Peyer's patch (tissue), 4 donors: Measurements from ENCODE around the gene UBE2H. TPM values are rescaled to one million over a fixed set of nuclear protein-coding genes. Genes with fewer than 3 reads are reported as not detected.

Experiments used
- small RNA-seq, 2 donors: library from RNA; depleted of rRNA; stranded (forward); fragments of <200 nt; gene quantifications; one replicate each; pipeline ENCODE3, GENCODE V24; 2016
- total RNA-seq, 4 donors: library from RNA; depleted of rRNA; stranded (reverse); fragments of >200 nt; gene quantifications; one replicate each; pipeline ENCODE4 v1.1.0, GENCODE V29; 2016

UBE2H gene
- total RNA-seq, 4 donors from 2014 or later, result 33.5 to 59.4 (median 51.4) TPM

Small RNA genes within 50 kb of the gene (small RNA-seq; reads per million reads assigned to genes)
- 0 reads per million in 2 donors for gene RF00019

Other genes with a start within 250 kb of the UBE2H start
- 10 to 100 TPM in 2 of 4 donors, 1 to 10 TPM in 2; 3.8 to 11.9 (median 8.1) TPM for gene ZC3HC1, start 98.4 kb upstream of the UBE2H start, total RNA-seq
- 10 to 100 TPM; 16.5 to 25.0 (median 20.1) TPM for gene KLHDC10, start 117.6 kb upstream of the UBE2H start, total RNA-seq